COR-L47 (cell line): Measurements from ENCODE around the gene DIP2B.
"Not testable (repeated sequence)": the region's sequence is repeated elsewhere in the genome, so short reads cannot be mapped to it uniquely, and the experiment has no call there.

Experiments used
- DNase-seq: peaks from one replicate; lab custom pipeline; 2025; lab: John Stamatoyannopoulos, UW

The DIP2B gene

DNA sequence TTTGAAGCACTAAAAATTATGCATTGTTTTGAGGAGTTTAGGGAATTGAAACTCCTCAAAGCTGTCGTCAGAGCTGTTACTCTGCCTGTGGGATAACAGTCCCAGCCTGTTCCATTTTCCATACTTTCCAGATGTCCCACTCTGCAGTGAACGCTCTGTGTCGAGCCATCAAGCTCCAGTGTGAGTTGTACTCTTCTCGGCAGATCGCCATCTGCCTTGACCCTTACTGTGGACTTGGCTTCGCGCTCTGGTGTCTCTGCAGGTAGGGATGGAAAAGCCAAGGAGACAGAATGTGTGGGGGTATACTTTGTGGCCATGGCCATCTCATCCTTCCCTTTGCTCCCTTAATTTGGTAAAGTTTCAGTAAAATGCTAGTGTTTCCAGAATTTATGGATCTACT, 223.6 kb downstream of the DIP2B start:
- DNase-seq = no peak

DNA sequence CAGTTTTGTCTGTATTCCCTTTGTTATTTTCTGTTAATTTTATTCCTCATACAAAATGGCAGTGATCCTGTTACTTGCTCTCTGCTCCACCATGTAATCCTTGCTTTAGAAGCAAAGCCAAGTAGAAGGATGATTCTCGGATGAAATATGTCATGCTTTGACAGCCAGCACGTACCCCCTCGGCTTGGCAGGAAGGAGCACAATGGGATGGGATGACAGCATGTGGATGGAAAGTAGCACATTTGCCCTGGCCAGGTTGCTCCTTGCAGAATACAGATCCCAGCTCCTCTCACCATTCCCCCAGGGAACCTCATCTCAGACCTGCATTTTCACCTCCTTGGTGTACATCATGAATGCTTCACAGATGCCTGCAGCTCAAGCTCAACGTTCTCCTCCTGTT, 224.1 kb downstream of the DIP2B start:
- no peak for DNase-seq

DNA sequence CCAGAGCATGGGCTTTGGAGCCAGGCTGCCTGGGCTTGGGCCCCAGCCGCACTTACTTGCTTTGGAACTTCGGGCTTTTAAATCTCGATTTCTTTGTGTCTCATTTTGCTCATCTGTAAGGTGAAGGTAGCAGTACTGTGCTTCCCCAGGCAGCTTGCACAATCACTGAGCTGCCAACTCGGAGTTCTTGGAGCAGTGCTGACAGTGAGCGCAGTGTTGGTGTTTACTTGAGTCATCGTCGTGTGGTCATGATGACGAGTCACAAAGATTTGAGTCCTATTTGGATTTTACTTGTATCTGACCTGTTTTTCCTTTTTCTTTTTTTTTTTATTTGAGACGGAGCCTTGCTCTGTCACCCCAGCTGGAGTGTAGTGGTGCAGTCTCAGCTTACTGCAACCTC, 227.8 kb downstream of the DIP2B start:
- DNase-seq = no peak

DNA sequence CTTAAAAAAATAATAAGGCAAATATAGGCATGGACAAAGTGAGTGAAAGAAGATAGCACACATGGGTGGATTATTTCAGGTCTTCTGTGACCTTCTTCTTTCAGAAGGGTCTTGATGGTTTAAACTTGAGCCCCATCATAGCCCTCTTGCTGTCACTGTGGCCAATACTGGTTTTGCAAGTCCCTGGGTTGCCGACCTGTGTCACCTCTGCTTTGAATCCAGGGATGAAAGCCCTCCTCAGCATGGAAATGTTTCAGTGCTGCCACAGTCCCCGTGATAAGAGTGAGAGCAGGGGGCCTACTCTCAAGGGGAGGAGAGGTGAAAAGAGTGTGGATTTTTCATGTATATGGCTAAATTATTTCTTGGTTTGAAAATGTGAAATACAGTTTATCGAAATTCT, 228.9 kb downstream of the DIP2B start:
- no peak for DNase-seq

DNA sequence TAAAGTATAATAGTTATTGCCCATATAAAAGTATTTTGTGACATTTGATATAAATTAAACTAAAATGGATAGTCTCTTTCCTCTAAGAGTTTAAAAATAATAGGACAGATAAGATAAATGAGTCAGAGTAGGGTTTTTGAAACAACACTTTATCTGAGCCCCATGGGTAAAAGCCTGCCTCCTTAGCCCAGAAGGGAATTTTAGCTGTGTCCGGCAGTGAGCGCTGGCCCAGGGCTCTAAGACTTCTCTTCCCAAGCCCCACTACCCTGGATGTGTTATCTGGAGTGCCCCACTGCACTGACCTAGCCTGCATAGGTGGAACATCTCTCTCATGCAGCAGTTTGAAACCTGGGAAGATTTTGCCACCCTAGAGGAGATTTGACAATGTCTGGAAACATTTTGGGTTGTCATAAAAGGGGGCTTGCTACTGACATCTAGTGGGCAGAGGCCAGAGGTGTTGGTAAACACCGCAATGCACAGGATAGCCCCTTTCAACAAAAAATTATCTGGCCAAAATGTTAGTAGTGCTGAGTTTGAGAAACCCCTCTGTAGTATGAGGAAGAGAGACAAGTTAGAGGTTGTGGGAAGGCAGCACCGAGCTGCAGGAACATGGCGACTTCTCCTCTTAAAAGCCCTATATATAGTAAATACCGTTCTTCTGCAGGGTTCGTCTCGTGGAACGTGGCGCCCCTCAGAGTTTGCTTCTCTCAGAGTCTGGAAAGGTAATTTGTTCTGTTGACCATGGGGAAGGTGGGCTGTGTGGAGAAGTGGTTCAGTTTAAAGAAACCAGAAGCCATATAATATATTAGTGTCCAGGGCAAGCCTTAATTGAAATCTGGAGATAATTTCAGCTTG, 229.9 kb downstream of the DIP2B start:
- peak; percentile 33 for DNase-seq

DNA sequence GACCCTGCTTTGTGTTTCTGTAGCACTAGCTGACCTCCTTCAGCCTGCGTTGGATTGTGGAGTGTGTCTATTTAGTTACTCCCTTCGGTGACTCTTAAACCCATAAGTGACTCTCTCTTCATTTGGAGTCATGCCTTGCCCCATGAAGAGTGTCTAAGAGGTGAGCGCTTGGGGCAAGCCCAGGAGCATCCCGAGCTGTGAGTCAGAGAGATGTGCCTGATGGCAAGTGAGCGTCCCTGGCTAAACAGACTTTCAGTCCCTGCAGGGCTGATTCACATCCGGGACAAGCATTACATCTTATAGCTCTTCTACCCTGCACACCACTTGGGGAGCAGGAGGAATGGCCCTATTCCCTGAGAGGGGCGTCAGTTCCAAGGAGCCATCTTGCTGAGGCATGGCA, 234.8 kb downstream of the DIP2B start:
- DNase-seq = no peak

DNA sequence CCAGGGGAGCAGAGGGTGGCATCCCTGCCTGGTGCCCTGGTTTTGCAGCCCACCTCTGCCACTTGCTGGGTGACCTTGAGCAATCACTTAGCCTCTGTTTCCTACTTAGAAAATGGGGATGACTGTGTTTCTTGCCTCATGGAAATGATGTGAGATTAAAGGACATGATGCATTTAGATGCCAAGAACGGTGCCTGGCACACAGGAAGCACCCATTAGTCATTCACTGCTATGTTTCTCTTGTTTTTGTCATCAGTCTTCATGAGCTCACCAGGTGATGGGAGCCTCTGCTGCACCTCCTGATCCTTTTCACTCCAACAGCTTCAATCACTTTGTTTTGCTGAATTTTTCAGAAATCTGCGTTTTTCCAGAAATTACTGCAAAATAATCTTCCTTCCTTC, 235.5 kb downstream of the DIP2B start:
- no peak for DNase-seq

DNA sequence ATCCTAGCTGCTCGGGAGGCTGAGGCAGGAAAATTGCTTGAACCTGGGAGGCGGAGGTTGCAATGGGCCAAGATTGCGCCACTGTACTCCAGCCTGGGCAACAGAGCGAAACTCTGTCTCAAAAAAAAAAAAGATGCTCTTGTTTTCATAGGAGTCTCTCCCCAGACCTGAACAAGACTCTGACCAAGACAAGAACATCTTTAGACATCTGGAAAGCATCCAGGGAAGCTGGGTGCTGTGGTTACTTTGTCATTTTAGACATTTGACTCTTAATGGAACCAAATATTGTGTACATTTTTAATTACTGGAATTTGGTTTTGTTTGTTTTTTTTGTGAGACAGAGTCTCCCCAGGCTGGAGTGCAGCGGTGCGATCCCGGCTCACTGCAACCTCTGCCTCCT, 238.0 kb downstream of the DIP2B start:
- DNase-seq = no peak

DNA sequence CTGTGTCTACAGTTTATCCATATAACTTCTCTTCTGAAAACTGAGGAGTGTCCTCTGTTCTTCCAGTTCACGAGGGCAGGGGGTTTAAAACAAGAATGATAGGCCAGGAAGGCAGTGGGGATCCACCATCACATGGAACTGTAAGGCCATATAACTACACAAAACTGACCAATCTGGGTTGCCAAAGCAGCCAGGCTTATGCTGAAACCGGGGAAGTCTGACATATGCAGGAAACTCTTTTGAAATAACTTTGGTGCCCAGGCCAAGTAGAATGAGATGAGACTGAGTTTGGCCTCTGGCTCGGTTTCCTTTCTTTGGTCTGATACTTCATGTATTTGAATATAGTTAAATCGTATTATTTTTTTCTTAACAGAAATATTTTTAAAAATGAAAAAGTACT, 241.1 kb downstream of the DIP2B start:
- DNase-seq = no peak

DNA sequence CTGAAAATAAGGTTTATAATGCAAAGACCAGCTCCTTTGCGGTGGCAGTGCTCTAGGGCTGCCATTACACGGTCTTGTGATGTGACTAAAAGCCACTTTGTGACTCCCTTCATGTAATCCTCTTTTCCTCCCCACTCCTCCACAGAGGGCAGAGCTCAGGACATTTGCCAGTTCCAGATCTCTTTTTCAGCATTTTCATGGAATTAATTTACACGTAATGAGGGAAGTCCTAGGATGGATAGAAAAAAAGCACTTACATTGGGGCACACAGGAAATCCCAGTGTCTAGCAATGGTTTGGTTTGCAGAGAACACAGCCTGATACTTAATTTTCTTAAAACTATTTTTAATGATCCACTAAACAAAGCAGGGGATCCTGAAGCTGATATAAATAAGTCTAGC, 241.6 kb downstream of the DIP2B start:
- DNase-seq = no peak

DNA sequence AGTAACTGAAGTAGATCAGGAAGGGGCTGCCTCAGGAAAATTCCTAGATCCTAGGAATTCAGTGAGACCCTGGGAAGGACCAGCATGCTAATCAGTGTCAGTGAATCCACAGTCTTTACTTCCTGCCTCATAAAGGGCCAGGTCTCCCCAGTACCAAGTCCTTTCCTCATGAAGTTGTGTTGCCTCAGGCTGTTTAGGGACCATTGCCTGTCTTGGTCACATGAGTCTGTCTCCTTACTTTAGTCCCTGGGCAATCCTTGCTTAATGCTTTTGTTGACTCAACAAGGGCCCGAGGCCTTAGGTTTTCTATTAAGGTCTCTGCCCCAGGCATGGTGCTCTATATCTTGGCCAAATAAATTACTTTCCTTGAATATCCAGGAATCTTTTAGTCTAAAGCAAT, 243.0 kb downstream of the DIP2B start:
- no peak for DNase-seq

DNA sequence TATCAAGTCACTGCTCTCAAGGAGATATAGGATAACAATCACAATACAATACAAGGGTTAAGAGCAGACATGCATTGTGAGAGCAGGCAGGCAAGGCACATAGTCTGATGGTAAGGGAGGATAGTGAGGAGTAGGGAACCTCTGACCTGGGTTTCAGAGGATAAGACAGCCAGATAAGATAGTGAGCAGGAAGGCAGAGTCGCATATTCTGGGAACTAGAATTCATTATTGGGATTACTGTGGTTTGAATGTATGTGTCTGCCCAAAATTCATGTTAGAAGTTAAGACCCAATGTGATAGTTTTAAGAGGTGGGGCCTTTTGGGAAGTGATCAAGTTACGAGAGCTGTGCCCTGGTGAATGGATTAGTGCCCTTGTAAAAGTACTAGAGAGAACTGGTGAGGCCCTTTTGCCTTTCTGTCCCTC, 244.7 kb downstream of the DIP2B start:
- DNase-seq = no peak

DNA sequence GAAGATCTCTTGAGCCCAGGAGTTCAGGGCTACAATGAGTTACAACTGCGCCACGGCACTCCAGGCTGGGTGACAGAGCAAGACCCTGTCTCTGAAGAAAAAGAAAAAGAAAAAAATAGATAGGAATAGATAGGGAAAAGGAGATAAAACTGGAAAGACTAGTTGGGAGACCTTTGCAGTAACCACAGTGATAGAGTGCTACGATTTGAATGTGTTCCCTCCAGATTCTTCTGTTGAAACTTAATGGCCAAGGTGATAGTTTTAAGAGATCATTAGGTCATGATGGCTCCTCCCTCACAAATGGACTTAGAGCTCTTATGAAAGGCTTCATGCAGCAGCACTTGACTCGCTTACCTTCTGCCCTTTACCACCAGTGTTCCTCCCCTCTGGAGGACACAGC, 245.6 kb downstream of the DIP2B start:
- DNase-seq = no peak

DNA sequence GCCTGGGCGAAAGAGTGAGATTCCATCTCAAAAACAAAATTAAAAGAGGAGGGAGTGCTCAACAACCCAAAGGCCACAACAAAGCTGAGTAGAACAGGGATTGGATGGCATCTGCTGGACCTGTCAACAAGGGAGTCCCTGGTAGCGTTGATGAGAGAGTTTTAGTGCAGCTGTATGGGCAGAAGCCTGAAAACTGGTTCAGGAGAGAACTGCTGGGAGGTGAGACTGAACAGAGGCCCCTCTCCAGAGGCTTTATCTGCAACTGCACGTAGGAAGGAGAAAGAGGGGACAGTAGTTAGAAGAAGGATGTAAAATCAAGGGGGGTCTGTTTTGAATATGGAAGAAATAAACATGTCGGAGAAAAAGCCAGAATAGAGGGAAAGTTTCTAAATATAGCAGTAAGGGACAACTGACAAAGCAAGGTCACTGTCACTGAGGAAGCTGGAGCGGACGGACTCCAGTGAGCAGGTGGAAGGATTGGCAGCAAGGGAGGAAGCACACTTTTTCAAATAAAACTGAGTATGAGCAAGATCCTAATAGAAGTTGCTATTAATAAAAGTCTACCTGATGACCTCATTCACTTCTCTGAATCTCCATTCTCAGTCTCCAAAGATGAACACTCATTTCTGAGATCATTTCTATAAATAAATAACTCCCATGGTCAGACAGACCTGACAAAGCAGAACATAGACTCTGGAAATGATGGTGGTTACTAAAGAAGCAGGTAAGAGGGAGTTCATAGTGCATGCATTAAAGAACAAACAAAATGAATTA, 247.3 kb downstream of the DIP2B start:
- DNase-seq = no peak

DNA sequence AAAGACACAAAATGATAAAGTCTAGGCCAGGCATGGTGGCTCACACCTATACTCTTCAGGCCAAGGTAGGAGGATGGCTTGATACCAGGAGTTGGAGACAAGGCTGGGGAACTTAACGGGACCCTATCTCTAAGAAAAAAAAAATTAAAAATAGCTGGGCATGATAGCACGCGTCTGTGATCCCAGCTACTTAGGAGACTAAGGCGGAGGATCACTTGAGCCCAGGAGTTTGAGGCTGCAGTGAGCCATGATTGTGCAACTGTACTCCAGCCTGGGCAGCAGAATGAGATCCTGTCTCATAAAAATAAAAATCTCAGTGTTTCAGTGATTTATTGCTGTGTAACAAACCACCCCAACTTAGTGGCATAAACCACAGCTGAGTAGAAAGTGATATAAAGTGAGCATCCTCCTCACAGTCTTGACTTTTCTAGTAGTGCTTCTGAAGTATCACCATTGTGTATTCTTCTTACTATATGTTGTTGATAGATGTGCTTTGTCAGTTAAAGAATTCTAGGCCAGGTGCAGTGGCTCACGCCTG, 248.5 kb downstream of the DIP2B start:
- no peak for DNase-seq

DNA sequence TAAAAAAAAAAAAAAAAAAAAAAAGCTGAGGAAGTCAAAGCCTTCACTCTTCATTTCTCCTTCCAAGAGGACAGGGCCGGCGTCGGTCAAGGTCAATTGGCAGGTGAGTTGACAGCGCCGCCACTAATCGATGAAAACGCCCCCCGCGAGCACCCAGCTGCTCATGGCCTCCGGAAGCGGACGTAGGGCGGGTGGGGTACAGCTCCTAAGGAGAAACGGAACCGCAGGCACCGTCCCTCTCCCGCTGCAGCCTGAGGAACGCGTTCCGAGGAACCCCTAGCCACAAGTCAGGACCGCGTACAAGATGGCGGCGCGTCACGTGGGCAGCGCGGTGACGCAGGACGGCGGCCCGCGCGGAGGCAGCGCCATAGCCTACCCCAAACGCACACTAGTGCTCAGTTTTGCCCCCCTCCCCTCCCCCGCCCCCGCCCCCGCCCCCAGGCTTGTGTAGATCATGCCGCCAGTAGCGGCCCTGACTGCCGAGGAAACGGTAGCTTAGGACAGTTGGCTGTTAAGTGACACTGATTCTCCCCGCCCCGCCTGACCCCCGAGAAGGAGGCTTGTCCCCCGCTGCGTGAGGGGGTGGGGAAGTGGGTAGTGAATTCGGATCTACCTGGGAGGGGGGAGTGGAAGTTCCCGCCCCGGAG, 259.0 kb downstream of the DIP2B start, which contains the start of gene ATF1:
Gene ATF1, plus strand, starts transcription at position 463 of the 647 bp plus-strand sequence. CDS start 16,045 bp downstream, outside the sequence.
- DNase-seq = peak; percentile 93

DNA sequence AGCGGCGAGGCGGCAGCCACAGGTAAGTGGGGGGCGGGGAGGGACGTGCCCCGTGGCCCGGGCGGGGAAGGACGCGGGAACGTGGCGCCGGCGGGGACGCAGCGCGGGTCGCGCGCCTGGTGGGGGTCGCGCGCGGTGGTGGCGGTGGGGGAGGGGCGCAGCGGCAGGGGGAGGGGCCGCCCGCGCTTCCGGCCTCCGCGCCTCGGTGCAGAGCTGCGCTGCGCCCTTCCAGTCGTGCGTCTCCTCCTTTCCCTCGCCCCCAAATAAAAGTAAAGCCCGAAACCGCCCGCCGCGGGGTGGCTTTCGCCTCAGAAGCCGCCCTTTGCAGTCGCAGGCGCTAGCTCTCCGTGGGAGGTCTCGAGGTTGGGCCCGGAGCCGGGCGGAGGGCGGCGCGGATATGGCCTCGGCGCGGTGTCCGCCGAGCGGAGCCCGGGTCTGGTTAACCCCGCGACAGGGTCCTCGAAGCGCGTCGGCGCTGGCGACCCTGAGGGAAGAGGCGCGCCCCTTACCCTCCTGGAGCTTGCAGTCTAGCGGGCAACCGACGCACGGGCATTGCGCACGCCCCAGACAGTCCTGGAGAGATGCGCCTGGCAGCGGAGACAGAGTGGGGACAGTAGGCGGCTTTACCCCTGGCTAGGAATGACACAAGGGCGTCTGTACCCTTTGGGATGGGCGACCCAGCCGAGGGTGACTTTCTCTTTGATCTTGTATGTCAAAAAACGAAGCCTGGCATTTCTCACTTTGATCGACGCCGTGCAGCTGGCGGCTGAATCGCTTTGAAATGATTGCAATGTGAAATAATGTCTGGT, 259.7 kb downstream of the DIP2B start:
- DNase-seq = peak; percentile 66

DNA sequence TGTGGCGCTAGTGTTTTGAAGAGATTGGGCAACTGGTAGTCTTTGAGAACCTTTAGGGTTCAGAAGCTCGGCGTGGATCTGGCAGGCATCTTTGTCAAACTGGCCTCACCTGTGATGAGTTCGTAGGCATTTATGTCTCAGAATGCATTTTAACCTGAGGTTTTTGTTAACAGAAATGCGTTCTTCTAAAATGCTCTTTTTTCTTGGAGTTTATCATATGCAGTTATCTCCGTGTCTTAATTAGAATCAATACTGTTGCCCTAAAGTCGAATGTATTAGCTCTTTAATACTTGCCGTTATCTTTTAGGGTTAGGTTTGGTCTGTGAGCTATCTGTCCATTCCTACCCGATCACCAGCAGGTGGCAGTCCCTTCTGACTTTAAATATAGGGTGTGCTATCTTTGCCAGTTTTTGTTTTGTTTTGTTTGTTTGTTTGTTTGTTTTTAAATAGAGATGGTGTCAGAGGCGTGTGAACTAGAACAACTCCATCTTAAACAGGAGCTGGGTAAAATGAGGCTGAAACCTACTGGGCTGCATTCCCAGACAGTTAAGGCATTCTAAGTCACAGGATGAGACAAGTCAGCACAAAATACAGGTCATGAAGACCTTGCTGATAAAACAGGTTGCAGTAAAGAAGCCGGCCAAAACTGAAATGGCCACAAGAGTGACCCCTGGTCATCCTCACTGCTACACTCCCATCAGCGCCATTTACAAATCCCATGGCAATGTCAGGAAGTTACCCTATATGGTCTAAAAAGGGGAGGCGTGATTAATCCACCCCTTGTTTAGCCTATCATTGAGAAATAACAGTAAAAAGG, 260.5 kb downstream of the DIP2B start:
- peak; percentile 28 for DNase-seq

DNA sequence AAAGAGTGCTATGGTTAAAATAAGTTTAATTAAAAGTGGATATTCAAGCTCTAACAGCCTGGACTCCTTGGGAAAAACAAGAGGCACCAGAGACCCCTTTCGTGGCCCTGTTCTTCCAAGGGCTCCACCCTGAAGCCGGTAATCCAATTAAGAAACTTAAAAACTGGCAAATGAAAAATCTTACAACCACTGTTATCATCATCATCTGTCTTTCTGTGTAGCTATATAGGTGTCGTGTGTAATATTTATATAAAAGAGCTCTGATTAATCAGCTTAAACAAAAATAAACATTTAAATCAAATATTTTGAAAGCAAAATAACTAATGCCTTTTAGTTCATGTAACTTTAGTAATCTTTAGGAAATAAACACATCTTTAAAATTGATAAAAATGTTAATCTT, 263.6 kb downstream of the DIP2B start:
- DNase-seq = no peak

DNA sequence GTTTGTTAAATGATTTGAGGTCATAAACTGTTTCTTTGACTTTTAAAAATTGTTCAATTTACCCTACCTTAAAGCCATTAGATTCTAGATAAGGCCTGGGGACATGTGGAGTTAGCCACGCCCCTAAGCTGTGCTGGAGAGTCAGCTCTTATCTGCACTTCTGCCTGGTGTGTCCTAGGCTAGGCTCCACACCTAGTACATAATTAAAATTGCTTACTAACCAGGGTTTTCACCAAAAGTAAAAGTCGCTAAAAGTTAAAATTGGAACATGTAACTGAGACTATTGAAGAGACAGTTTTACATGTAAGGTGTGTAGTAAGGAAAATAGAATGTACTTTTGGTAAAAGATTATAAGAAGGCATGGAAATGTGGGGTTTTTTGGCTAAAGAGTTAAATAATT, 264.0 kb downstream of the DIP2B start:
- not testable (repeated sequence) for DNase-seq

DNA sequence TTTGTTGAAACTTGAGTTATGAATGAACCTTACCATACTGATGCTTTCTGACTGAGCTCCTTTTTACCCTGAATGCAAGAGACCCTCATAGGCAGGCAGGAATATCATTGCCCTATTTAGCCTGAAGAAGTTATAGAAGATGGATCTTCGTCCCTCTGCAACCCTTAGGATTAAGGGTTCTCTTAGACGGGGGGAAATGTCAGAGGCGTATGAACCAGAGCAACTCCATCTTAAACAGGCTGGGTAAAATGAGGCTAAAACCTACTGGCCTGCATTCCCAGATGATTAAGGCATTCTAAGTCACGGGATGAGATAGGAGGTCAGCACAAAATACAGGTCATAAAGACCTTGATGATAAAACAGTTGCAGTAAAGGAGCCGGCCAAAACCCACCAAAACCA, 266.6 kb downstream of the DIP2B start:
- DNase-seq = no peak
